DMS114 treated with DMSO at 0.1 percent for 48 hours (cell line): ENCODE data around the gene COG4.
"Not testable (repeated sequence)": the region's sequence is repeated elsewhere in the genome, so short reads cannot be mapped to it uniquely, and the experiment has no call there.

ENCODE experiments used
- DNase-seq: peaks from one replicate; lab custom pipeline; 2025; ENCODE audit not compliant: unreplicated experiment; lab: John Stamatoyannopoulos, UW

The COG4 gene

GRCh38 chr16:70527315-70527996 lies 4.1 kb upstream of the COG4 start:
- no peak for DNase-seq

GRCh38 chr16:70526403-70526802 lies 3.0 kb upstream of the COG4 start:
- DNase-seq: no peak

GRCh38 chr16:70524399-70524825 lies 1.1 kb upstream of the COG4 start:
- DNase-seq: not testable (repeated sequence)

GRCh38 chr16:70523743-70524398 lies 517 bp upstream of the COG4 start, which contains the start of gene SF3B3:
Gene SF3B3, plus strand, starts transcription at chr16:70523816. Its CDS starts 2,841 bp downstream, at chr16:70526657.
- DNase-seq: peak; percentile 78

GRCh38 chr16:70522216-70523075 lies 908 bp downstream of the COG4 start:
- no peak for DNase-seq

- DNase-seq: no peak
Observed at GRCh38 chr16:70520612-70521297, 2.6 kb downstream of the COG4 start.

GRCh38 chr16:70512456-70512855 lies 10.9 kb downstream of the COG4 start:
- DNase-seq: no peak

GRCh38 chr16:70511833-70512232 lies 11.5 kb downstream of the COG4 start:
- DNase-seq: no peak

- no peak for DNase-seq
Observed at GRCh38 chr16:70510216-70510615, 13.1 kb downstream of the COG4 start.

- DNase-seq: peak; percentile 22
Observed at GRCh38 chr16:70508752-70509151, 14.6 kb downstream of the COG4 start.

GRCh38 chr16:70496513-70496912 lies 26.8 kb downstream of the COG4 start:
- no peak for DNase-seq

- DNase-seq: no peak
Observed at GRCh38 chr16:70495425-70496182, 27.8 kb downstream of the COG4 start.

GRCh38 chr16:70494777-70495176 lies 28.6 kb downstream of the COG4 start:
- no peak for DNase-seq

GRCh38 chr16:70494202-70494770 lies 29.1 kb downstream of the COG4 start:
- no peak for DNase-seq

- no peak for DNase-seq
Observed at GRCh38 chr16:70493802-70494201, 29.6 kb downstream of the COG4 start.

GRCh38 chr16:70490261-70490660 lies 33.1 kb downstream of the COG4 start:
- no peak for DNase-seq

- DNase-seq: no peak
Observed at GRCh38 chr16:70484867-70485266, 38.5 kb downstream of the COG4 start.

GRCh38 chr16:70483426-70483825 lies 39.9 kb downstream of the COG4 start:
- no peak for DNase-seq

GRCh38 chr16:70482624-70483023 lies 40.7 kb downstream of the COG4 start:
- DNase-seq: no peak

GRCh38 chr16:70481929-70482536 lies 41.3 kb downstream of the COG4 start:
- no peak for DNase-seq
